Sigmoid colon (tissue), 4 donors: ENCODE data around the gene DOCK8.

Experiments used
- CTCF ChIP-seq, 4 experiments: fragments of 450-650 bp in 3 of 4; fragments of 200-600 bp in 1 of 4; IDR thresholded peaks; one replicate each; pipeline ENCODE4 v1.5.1; 2016 to 2019; ENCODE audit warnings: antibody characterized with exemption in 4 of 4, mild to moderate bottlenecking in 3 of 4, moderate library complexity in 2 of 4
- POLR2AphosphoS5 ChIP-seq, 4 donors: sonication (generic); formaldehyde crosslinking; IDR thresholded peaks; one replicate each; pipeline ENCODE4 v1.6.1; 2017; ENCODE audit warnings: antibody characterized with exemption in 4 of 4

DNA sequence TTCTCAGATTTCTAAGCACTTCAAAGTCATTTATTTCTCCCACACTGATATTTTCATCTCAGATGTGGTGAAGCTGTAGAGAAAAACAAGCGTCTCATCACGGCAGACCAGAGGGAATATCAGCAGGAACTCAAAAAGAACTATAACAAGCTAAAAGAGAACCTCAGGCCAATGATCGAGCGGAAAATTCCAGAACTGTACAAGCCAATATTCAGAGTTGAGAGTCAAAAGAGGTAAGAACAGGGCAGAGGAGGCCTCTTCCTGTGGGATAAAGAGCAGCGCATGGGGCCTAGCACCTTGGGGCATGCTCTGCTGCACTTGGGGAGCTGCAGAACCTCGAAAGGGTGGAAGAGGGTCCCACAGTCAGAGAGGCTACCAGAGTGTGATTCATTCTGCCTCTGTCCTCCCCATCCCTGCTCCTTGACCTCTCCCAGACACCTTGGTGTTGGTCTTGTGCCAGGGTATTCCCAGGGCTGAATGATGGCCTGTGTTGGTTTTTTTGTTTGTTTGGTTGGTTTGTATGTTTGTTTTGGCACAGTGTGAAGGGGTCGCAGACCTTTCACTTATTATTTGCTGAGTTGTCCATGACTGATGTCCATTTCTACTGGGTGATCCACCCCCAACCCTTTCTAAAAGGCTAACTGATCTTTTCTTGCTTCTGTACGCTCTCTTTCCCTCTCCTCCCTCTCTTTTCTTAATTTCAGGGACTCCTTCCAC, 248.9 kb downstream of the DOCK8 start:
- TF ChIP-seq POLR2AphosphoS5 (IDR thresholded peaks at IDR 0.05) (no peak), CTCF (IDR thresholded peaks at IDR 0.05) (no peak)
